Tibial nerve (tissue), 4 donors: ENCODE measurements around the gene IGFALS.

Experiments
- CTCF ChIP-seq, 5 experiments: fragments of 200-600 bp in 3 of 5; fragments of 450-650 bp in 2 of 5; sonication (generic) in 3 of 5; IDR thresholded peaks; one replicate each; pipeline ENCODE4 v1.5.1; 2016 to 2019; ENCODE audit warnings: antibody characterized with exemption in 5 of 5, mild to moderate bottlenecking in 3 of 5, moderate library complexity in 2 of 5
- EP300 ChIP-seq, 2 donors: sonication (generic); formaldehyde crosslinking; IDR thresholded peaks; one replicate each; pipeline ENCODE4 v1.6.1; 2017; ENCODE audit warnings: antibody characterized with exemption in 2 of 2, mild to moderate bottlenecking in 1 of 2
- POLR2A ChIP-seq, 2 donors: fragments of 450-650 bp; IDR thresholded peaks; one replicate each; pipeline ENCODE4 v1.6.1; 2017; ENCODE audit warnings: antibody characterized with exemption in 2 of 2, mild to moderate bottlenecking in 2 of 2, moderate library complexity in 2 of 2

- no peak for TF ChIP-seq CTCF (IDR thresholded peaks at IDR 0.05)
- no peak for TF ChIP-seq POLR2A (IDR thresholded peaks at IDR 0.05)
- TF ChIP-seq EP300 (IDR thresholded peaks at IDR 0.05), result no peak
These were observed 4.8 kb downstream of the IGFALS start for GRCh38 chr16:1788708-1789100.
